ENCODE data around the gene SPRY1. TPM values are rescaled to one million over a fixed set of nuclear protein-coding genes. Genes with fewer than 3 reads are reported as not detected.

Gene SPRY1
- total RNA-seq, 5 donors from 2014 or later (not counting 1 experiment from before 2014, with no cell fraction given), result 3.2 to 18.6 (median 7.1) TPM

DNA sequence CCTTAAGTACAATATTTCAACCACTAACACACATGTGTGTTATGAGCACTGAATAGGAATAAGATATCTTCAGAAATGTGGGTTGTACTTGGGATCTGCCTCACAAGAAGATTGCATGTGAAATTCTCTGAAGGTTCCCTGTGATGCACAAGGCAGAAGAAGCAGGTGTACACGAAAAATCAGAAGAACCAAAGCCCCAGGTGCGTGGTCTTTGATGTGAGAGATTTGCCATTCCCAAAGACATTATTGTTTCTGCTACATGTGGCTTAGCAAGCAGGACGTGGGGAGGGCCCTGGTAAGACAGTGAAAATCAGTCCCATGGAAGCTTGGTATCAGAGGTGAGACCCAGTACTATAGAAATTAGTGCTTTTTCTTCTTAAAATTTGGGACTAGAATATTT, 13.0 kb upstream of the SPRY1 start:
- Histone ChIP-seq H3K4me1 (ENCODE audit: control insufficient read depth in 1 of 2, extremely low read depth in 1 of 2, insufficient read depth in 2 of 2, low read length in 2 of 2) (no peaks in the 10 kb centered on the region), H3K27ac (ENCODE audit: low read length) (no peak overlapping the region), H3K9me3 (no peaks in the 10 kb centered on the region), H3K27me3 (replicated peaks in 1 of 2; ENCODE audit: control insufficient read depth in 2 of 2, extremely low read depth in 1 of 2, insufficient read depth in 2 of 2, low read length in 1 of 2) (no peaks in the 10 kb centered on the region), H3K36me3 (ENCODE audit: control insufficient read depth in 2 of 2, extremely low read depth in 1 of 2, insufficient read depth in 1 of 2, low read length in 1 of 2) (no peaks in the 10 kb centered on the region), H3K4me3 (ENCODE audit: control insufficient read depth in 1 of 2, extremely low read depth in 1 of 2, low read length in 1 of 2) (no peak overlapping the region)
- ChIA-PET POLR2A (no interaction called here), CTCF (interaction anchor here in 1 of 2 donors (1.2 kb wide), 1 partner anchor 8 kb away, joined by 3 read pairs; no protein-coding TSS in a partner anchor)
- ATAC-seq (replicated peaks in 1 of 4) (no peak), DNase-seq (no peak)
- H3K36me3 Mint-ChIP-seq, result no peaks in the 10 kb centered on the region
- peaks cover 8 to 19% of the 10 kb centered on the region in 2 donors for H3K27me3 Mint-ChIP-seq
- H3K4me1 Mint-ChIP-seq, result no peaks in the 10 kb centered on the region
- no peak overlapping the region for H3K4me3 Mint-ChIP-seq
- H3K9me3 Mint-ChIP-seq, result no peaks in the 10 kb centered on the region
- 83% methylated on average over 2 of the region's 3 CpGs for WGBS (ENCODE audit: insufficient coverage)
- no peak overlapping the region for H3K27ac Mint-ChIP-seq

DNA sequence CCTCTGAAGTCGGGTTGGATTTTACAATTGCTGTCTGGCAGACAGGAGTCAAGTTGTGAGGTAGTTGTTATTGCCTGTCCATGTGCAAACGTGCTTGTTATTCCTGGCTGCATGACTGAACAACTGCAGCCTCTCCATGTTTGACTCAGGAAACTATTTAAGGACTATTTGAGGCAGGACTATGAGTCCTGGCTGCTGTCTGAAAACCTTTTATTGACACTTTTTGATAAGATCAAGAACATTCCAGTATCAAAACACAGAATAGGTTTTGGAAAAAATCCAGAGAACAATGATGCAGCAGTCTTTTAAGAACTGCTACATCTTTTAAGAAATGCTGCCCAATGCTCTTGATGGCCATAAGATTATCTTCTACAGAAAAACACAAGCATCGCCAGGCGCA, 10.0 kb upstream of the SPRY1 start:
- Mint-ChIP-seq H3K36me3 (no peaks in the 10 kb centered on the region), H3K27ac (no peak overlapping the region), H3K4me1 (no peaks in the 10 kb centered on the region), H3K27me3 (peaks cover 0 to 10% of the 10 kb centered on the region in 2 donors), H3K9me3 (no peaks in the 10 kb centered on the region), H3K4me3 (no peak overlapping the region)
- 43% methylated on average over 1 of the region's 4 CpGs for WGBS (ENCODE audit: insufficient coverage)
- CTCF ChIA-PET, result no interaction called here
- no peak for ATAC-seq (replicated peaks in 1 of 4)
- POLR2A ChIA-PET, result no interaction called here
- Histone ChIP-seq H3K4me3 (ENCODE audit: control insufficient read depth in 1 of 2, extremely low read depth in 1 of 2, low read length in 1 of 2) (no peak overlapping the region), H3K36me3 (ENCODE audit: control insufficient read depth in 2 of 2, extremely low read depth in 1 of 2, insufficient read depth in 1 of 2, low read length in 1 of 2) (no peaks in the 10 kb centered on the region), H3K9me3 (no peaks in the 10 kb centered on the region), H3K27ac (ENCODE audit: low read length) (no peak overlapping the region), H3K4me1 (ENCODE audit: control insufficient read depth in 1 of 2, extremely low read depth in 1 of 2, insufficient read depth in 2 of 2, low read length in 2 of 2) (no peaks in the 10 kb centered on the region), H3K27me3 (replicated peaks in 1 of 2; ENCODE audit: control insufficient read depth in 2 of 2, extremely low read depth in 1 of 2, insufficient read depth in 2 of 2, low read length in 1 of 2) (no peaks in the 10 kb centered on the region)
- DNase-seq, result no peak

DNA sequence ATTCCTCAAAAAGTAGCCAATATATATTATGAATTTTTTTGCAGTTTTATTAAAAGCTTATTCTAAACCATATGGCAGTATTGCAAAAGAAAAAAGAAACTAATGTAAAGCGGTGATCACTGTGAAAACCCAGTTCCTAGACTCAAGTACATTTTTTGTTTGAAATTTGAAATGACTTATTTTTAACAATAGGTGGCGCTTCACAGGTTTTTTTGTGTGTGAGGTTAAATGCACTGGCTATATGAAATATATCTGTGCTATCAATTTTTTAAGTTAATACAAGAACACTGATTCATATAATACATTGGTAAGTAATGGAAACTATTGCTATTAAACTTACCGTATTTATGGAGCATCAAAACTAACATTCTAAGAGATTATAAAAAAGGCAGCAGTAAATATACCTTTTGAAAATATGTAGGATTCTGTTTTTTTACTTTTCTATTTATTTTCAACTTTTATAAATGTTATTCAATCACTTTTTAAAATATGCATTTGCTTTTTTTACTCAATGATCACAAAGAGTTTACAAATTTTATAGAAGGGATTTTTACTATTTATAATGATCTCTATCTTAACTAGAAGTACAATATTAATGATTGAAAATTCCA, 5.6 kb upstream of the SPRY1 start:
- CTCF ChIA-PET, result interaction anchor here in 1 of 2 donors (0.5 to 1.1 kb wide), 3 partner anchors 8 to 280 kb away, joined by 3 to 5 read pairs (median 3); no protein-coding TSS in a partner anchor

GRCh38 chr4:123393721-123394120, 2.9 kb upstream of the SPRY1 start:
- DNase-seq (no peak), ATAC-seq (replicated peaks in 1 of 4) (no peak)
- no CpG with 5 or more reads among the region's 5 CpGs for WGBS (ENCODE audit: insufficient coverage)
- ChIA-PET POLR2A (no interaction called here), CTCF (interaction anchor here in 1 of 2 donors (0.6 to 0.9 kb wide), 4 partner anchors 11 to 665 kb away, joined by 3 to 6 read pairs (median 4); no protein-coding TSS in a partner anchor)
- Histone ChIP-seq H3K4me3 (ENCODE audit: control insufficient read depth in 1 of 2, extremely low read depth in 1 of 2, low read length in 1 of 2) (no peak overlapping the region), H3K4me1 (ENCODE audit: control insufficient read depth in 1 of 2, extremely low read depth in 1 of 2, insufficient read depth in 2 of 2, low read length in 2 of 2) (peaks cover 2 to 18% of the 10 kb centered on the region in 2 experiments), H3K27ac (ENCODE audit: low read length) (no peak overlapping the region), H3K9me3 (no peaks in the 10 kb centered on the region), H3K27me3 (replicated peaks in 1 of 2; ENCODE audit: control insufficient read depth in 2 of 2, extremely low read depth in 1 of 2, insufficient read depth in 2 of 2, low read length in 1 of 2) (peaks cover 0 to 12% of the 10 kb centered on the region in 2 experiments), H3K36me3 (ENCODE audit: control insufficient read depth in 2 of 2, extremely low read depth in 1 of 2, insufficient read depth in 1 of 2, low read length in 1 of 2) (no peaks in the 10 kb centered on the region)
- peaks cover 0 to 14% of the 10 kb centered on the region in 2 donors for H3K27me3 Mint-ChIP-seq
- no peak overlapping the region for H3K4me3 Mint-ChIP-seq
- no peaks in the 10 kb centered on the region for H3K9me3 Mint-ChIP-seq
- no peaks in the 10 kb centered on the region for H3K36me3 Mint-ChIP-seq
- peaks cover 11 to 13% (median 12%) of the 10 kb centered on the region in 3 donors for H3K4me1 Mint-ChIP-seq
- no peak overlapping the region for H3K27ac Mint-ChIP-seq

More for the DNA sequence above, 5.6 kb upstream of the SPRY1 start:
- Mint-ChIP-seq H3K27ac (no peak overlapping the region), H3K27me3 (peaks cover 0 to 3% of the 10 kb centered on the region in 2 donors), H3K36me3 (no peaks in the 10 kb centered on the region), H3K9me3 (no peaks in the 10 kb centered on the region), H3K4me3 (no peak overlapping the region), H3K4me1 (no peaks in the 10 kb centered on the region)
- no peaks in the 10 kb centered on the region for H3K36me3 ChIP-seq (ENCODE audit: control insufficient read depth in 2 of 2, extremely low read depth in 1 of 2, insufficient read depth in 1 of 2, low read length in 1 of 2)
- DNase-seq, result peak in 1 of 35 experiments; percentile 50
- H3K4me1 ChIP-seq (ENCODE audit: control insufficient read depth in 1 of 2, extremely low read depth in 1 of 2, insufficient read depth in 2 of 2, low read length in 2 of 2), result no peaks in the 10 kb centered on the region
- no peak for ATAC-seq (replicated peaks in 1 of 4)
- no peak overlapping the region for H3K4me3 ChIP-seq (ENCODE audit: control insufficient read depth in 1 of 2, extremely low read depth in 1 of 2, low read length in 1 of 2)
- H3K27me3 ChIP-seq (replicated peaks in 1 of 2; ENCODE audit: control insufficient read depth in 2 of 2, extremely low read depth in 1 of 2, insufficient read depth in 2 of 2, low read length in 1 of 2), result no peaks in the 10 kb centered on the region
- POLR2A ChIA-PET, result interaction anchor here in 1 of 2 donors (0.6 kb wide), 1 partner anchor 364 kb away, joined by 3 read pairs; no protein-coding TSS in a partner anchor
- H3K27ac ChIP-seq (ENCODE audit: low read length), result no peak overlapping the region
- H3K9me3 ChIP-seq, result no peaks in the 10 kb centered on the region
- WGBS (ENCODE audit: insufficient coverage), result no CpG with 5 or more reads among the region's 3 CpGs

- Mint-ChIP-seq H3K9me3 (no peaks in the 10 kb centered on the region), H3K27me3 (peaks cover 5 to 37% of the 10 kb centered on the region in 2 donors), H3K4me1 (peaks cover 25 to 29% (median 28%) of the 10 kb centered on the region in 3 donors), H3K4me3 (peak overlapping the region; percentile 88 to 90 (median 88)), H3K36me3 (no peaks in the 10 kb centered on the region), H3K27ac (peak overlapping the region; percentile 45 to 76)
- Histone ChIP-seq H3K9me3 (no peaks in the 10 kb centered on the region), H3K4me3 (ENCODE audit: control insufficient read depth in 1 of 2, extremely low read depth in 1 of 2, low read length in 1 of 2) (peak overlapping the region; percentile 70 to 78), H3K36me3 (ENCODE audit: control insufficient read depth in 2 of 2, extremely low read depth in 1 of 2, insufficient read depth in 1 of 2, low read length in 1 of 2) (no peaks in the 10 kb centered on the region), H3K27ac (ENCODE audit: low read length) (peak overlapping the region; percentile 46), H3K27me3 (replicated peaks in 1 of 2; ENCODE audit: control insufficient read depth in 2 of 2, extremely low read depth in 1 of 2, insufficient read depth in 2 of 2, low read length in 1 of 2) (peaks cover 0 to 27% of the 10 kb centered on the region in 2 experiments), H3K4me1 (ENCODE audit: control insufficient read depth in 1 of 2, extremely low read depth in 1 of 2, insufficient read depth in 2 of 2, low read length in 2 of 2) (peaks cover 6 to 29% of the 10 kb centered on the region in 2 experiments)
- CTCF ChIA-PET, result interaction anchor here in 1 of 2 donors (0.6 kb wide), 1 partner anchor 79 kb away, joined by 3 read pairs; no protein-coding TSS in a partner anchor
- POLR2A ChIA-PET, result interaction anchor here (0.6 kb wide), 2 partner anchors 220 to 665 kb away, joined by 3 to 4 read pairs; partner anchors contain the start of gene BBS12 (in 1 of the 2)
- ATAC-seq (replicated peaks in 1 of 4) (peak; percentile 16 to 44 (median 21)), DNase-seq (peak in 32 of 35 experiments; percentile 7 to 65 (median 31))
- WGBS (ENCODE audit: insufficient coverage), result under 1% methylated on average over 78 of the region's 85 CpGs
Observed at GRCh38 chr4:123397144-123398065, 810 bp downstream of the SPRY1 start.
